HL-60 (cell line): ENCODE results near the gene TIAM1.

ENCODE experiments used
- CTCF ChIP-seq: IDR thresholded peaks from one replicate; pipeline ENCODE4 v1.5.1; 2011; ENCODE audit warnings: low read length, control low read depth, inconsistent platforms; ENCODE audit not compliant: insufficient read depth
- GABPA ChIP-seq: IDR thresholded peaks from 2 replicates; pipeline ENCODE4 v1.6.1; 2012; ENCODE audit warnings: low read depth
- POLR2AphosphoS5 ChIP-seq: IDR thresholded peaks from 2 replicates; pipeline ENCODE4 v1.6.1; 2012; ENCODE audit warnings: low read depth
- REST ChIP-seq: IDR thresholded peaks from 2 replicates; pipeline ENCODE4 v1.6.1; 2012; ENCODE audit warnings: low read depth; ENCODE audit not compliant: insufficient replicate concordance
- SPI1 ChIP-seq: IDR thresholded peaks from 2 replicates; pipeline ENCODE4 v1.6.1; 2012; ENCODE audit warnings: low read depth, mild to moderate bottlenecking, borderline replicate concordance

- TF ChIP-seq CTCF: no peak
- no peak for TF ChIP-seq REST
- no peak for TF ChIP-seq POLR2AphosphoS5
- no peak for TF ChIP-seq GABPA
- no peak for TF ChIP-seq SPI1
Measured at GRCh38 chr21:31103571-31104265, 240.3 kb downstream of the TIAM1 start.
